ENCODE results near the gene ZNF678.

ZNF678 gene

GRCh38 chr1:227561241-227561907 lies 2.0 kb upstream of the ZNF678 start:
- H3F3A ChIP-seq (ENCODE audit: insufficient read depth, low read length): no peaks in the 10 kb centered on the region
- H3K4me1 ChIP-seq (ENCODE audit: insufficient read depth, low read length, severe bottlenecking): peaks cover 7% of the 10 kb centered on the region
- H3K9ac ChIP-seq (ENCODE audit: low read length): no peak overlapping the region
- H3K27me3 ChIP-seq (ENCODE audit: insufficient read depth, low read length): no peaks in the 10 kb centered on the region; the same call in 1 of the 2 replicates
- H4K20me1 ChIP-seq (ENCODE audit: insufficient read depth, low read length): no peaks in the 10 kb centered on the region
- no peak overlapping the region for H3K4me2 ChIP-seq (ENCODE audit: low read length)
- no peak overlapping the region for H3K4me3 ChIP-seq (ENCODE audit: low read depth, low read length, poor library complexity, severe bottlenecking)
- peaks cover 4% of the 10 kb centered on the region; the same call in 1 of the 2 replicates for H3K9me3 ChIP-seq (ENCODE audit: low read length)
- H2AFZ ChIP-seq (ENCODE audit: low read length): no peak overlapping the region
- peaks cover 5% of the 10 kb centered on the region for H3K36me3 ChIP-seq (ENCODE audit: insufficient read depth, low read length)
- H3K9me2 ChIP-seq (ENCODE audit: low read depth, low read length): no peaks in the 10 kb centered on the region
- no peak overlapping the region for H3K27ac ChIP-seq (ENCODE audit: low read depth, low read length, poor library complexity, severe bottlenecking)
- H3K79me2 ChIP-seq (ENCODE audit: insufficient read depth, low read length): peaks cover 12% of the 10 kb centered on the region
- no peak for TF ChIP-seq EZH2 (IDR thresholded peaks at IDR 0.05; ENCODE audit: borderline replicate concordance, low read length)
- TF ChIP-seq CTCF (IDR thresholded peaks at IDR 0.05; ENCODE audit: low read length): no peak

GRCh38 chr1:227562037-227562436 lies 1.3 kb upstream of the ZNF678 start:
- no peaks in the 10 kb centered on the region for H4K20me1 ChIP-seq (ENCODE audit: insufficient read depth, low read length)

GRCh38 chr1:227562933-227563323 lies 428 bp upstream of the ZNF678 start:
- peaks cover 7% of the 10 kb centered on the region for H3K4me1 ChIP-seq (ENCODE audit: insufficient read depth, low read length, severe bottlenecking)

More at GRCh38 chr1:227562037-227562436, 1.3 kb upstream of the ZNF678 start:
- Histone ChIP-seq H3K4me3 (ENCODE audit: low read depth, low read length, poor library complexity, severe bottlenecking) (no peak overlapping the region), H3K4me2 (ENCODE audit: low read length) (no peak overlapping the region), H3K79me2 (ENCODE audit: insufficient read depth, low read length) (peaks cover 18% of the 10 kb centered on the region), H2AFZ (ENCODE audit: low read length) (no peak overlapping the region), H3K4me1 (ENCODE audit: insufficient read depth, low read length, severe bottlenecking) (peaks cover 7% of the 10 kb centered on the region), H3F3A (ENCODE audit: insufficient read depth, low read length) (no peaks in the 10 kb centered on the region), H3K36me3 (ENCODE audit: insufficient read depth, low read length) (peaks cover 12% of the 10 kb centered on the region), H3K27me3 (ENCODE audit: insufficient read depth, low read length) (no peaks in the 10 kb centered on the region; the same call in 1 of the 2 replicates), H3K9me2 (ENCODE audit: low read depth, low read length) (no peaks in the 10 kb centered on the region), H3K27ac (ENCODE audit: low read depth, low read length, poor library complexity, severe bottlenecking) (no peak overlapping the region), H3K9ac (ENCODE audit: low read length) (no peak overlapping the region), H3K9me3 (ENCODE audit: low read length) (peaks cover 5% of the 10 kb centered on the region)
- no peak for TF ChIP-seq EZH2 (IDR thresholded peaks at IDR 0.05; ENCODE audit: borderline replicate concordance, low read length)
- no peak for TF ChIP-seq CTCF (IDR thresholded peaks at IDR 0.05; ENCODE audit: low read length)

More at GRCh38 chr1:227562933-227563323, 428 bp upstream of the ZNF678 start:
- Histone ChIP-seq H3K4me2 (ENCODE audit: low read length) (0 out of 2 replicates have a peak overlapping the region, but pooled peaks have one; percentile 80), H3K27ac (ENCODE audit: low read depth, low read length, poor library complexity, severe bottlenecking) (no peak overlapping the region), H3K4me3 (ENCODE audit: low read depth, low read length, poor library complexity, severe bottlenecking) (peak overlapping the region; percentile 93), H3F3A (ENCODE audit: insufficient read depth, low read length) (no peaks in the 10 kb centered on the region), H4K20me1 (ENCODE audit: insufficient read depth, low read length) (no peaks in the 10 kb centered on the region), H3K9me2 (ENCODE audit: low read depth, low read length) (no peaks in the 10 kb centered on the region), H3K9me3 (ENCODE audit: low read length) (peaks cover 8% of the 10 kb centered on the region), H3K27me3 (ENCODE audit: insufficient read depth, low read length) (no peaks in the 10 kb centered on the region; the same call in 1 of the 2 replicates), H3K9ac (ENCODE audit: low read length) (no peak overlapping the region), H2AFZ (ENCODE audit: low read length) (peak overlapping the region; percentile 86), H3K36me3 (ENCODE audit: insufficient read depth, low read length) (peaks cover 15% of the 10 kb centered on the region), H3K79me2 (ENCODE audit: insufficient read depth, low read length) (peaks cover 22% of the 10 kb centered on the region)
- no peak for TF ChIP-seq CTCF (IDR thresholded peaks at IDR 0.05; ENCODE audit: low read length)
- TF ChIP-seq EZH2 (IDR thresholded peaks at IDR 0.05; ENCODE audit: borderline replicate concordance, low read length): no peak

All from OCI-LY1 (cell line).